ENCODE measurements around the gene GP9.
"Not testable (repeated sequence)": the region's sequence is repeated elsewhere in the genome, so short reads cannot be mapped to it uniquely, and the experiment has no call there.

GP9 gene

DNA sequence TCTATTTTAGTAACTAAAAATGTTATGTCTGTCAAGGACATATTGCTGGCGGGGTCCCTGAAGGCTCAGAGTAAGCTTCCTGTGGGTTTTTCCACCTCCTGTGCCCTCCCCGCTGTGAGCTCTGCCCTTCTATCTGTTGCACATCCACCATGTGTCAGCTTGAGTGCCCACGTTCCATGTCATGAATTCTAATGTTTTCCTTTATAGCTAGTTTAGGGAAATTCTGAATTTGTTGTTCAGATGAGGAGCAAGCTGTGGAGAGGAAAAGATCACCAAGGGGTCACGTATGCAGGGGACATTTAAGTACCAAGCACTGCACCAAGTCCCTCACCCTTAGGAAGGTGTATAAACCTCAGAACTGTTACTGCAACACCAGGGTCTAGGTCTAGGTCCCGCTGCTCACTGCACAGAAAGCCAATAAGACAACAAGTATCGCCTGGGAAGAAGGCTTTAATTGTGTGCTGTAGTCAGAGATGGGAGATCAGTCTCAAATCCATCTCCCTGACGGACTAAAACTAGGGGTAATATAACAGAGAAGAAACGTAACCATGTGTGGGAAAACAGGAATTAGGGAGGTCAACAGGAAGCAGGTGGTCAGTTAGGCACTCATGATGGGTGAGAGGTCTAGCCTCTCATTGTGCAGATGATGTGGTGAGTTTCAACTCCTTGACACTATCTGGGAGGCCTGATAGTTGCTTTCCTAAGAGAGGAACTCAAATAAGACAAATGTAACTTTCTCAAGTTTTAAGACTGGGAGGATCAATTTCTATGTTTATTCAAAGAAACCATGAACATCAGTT, 9.7 kb downstream of the GP9 start:
- Histone ChIP-seq H3K4me1 (ENCODE audit: control insufficient read depth, insufficient read depth, low read length) (peaks cover 20% of the 10 kb centered on the region), H3K4me3 (ENCODE audit: low read length) (no peak overlapping the region), H3K36me3 (ENCODE audit: control insufficient read depth, insufficient read depth, low read length) (no peaks in the 10 kb centered on the region), H3K27me3 (ENCODE audit: control insufficient read depth, insufficient read depth, low read length) (no peaks in the 10 kb centered on the region), H3K9me3 (ENCODE audit: control insufficient read depth, low read length) (no peaks in the 10 kb centered on the region), H3K9ac (ENCODE audit: low read length) (no peak overlapping the region)

DNA sequence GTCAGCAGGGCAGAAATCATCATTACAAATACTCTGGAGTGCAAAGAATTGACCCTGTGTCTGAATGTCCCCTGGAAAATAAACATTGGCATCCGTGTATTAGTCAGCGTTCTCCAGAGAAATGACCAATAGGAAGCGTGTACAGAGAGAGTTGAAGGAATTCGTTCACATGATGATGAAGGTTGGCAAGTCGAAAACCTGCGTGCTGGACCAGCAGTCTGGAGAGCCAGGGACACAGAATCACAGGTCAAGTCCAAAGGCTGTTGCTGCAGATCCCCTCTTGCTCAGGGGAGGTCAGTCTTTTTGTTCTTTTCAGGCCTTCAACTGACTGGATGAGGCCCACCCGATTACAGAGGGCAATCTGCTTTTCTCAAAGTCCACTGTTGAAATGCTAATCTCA, 16.6 kb downstream of the GP9 start:
- H3K27me3 ChIP-seq (ENCODE audit: control insufficient read depth, insufficient read depth, low read length), result no peaks in the 10 kb centered on the region
- H3K4me3 ChIP-seq (ENCODE audit: low read length), result no peak overlapping the region
- no peaks in the 10 kb centered on the region for H3K36me3 ChIP-seq (ENCODE audit: control insufficient read depth, insufficient read depth, low read length)
- no peak overlapping the region for H3K9ac ChIP-seq (ENCODE audit: low read length)
- peaks cover 10% of the 10 kb centered on the region for H3K4me1 ChIP-seq (ENCODE audit: control insufficient read depth, insufficient read depth, low read length)
- H3K9me3 ChIP-seq (ENCODE audit: control insufficient read depth, low read length), result no peaks in the 10 kb centered on the region

DNA sequence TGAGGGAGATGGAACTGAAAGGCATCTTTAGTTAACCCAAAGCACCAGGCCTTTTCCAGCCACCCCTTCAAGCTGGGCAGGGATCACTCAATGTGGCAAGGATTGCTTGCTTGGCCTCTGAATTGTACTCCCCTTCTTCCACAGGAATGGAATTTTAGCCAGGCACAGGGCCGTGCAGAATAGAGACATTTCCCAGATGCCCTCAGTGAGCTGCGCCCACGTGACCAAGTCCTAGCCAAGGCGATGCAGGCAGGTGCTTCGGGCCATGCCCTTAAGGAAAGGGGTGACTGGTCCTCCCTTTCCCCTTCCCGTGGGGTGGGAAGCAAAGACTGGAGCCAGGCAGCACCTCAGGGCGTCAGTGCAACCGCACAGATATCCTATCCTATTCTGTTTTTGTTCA, 17.9 kb downstream of the GP9 start:
- Histone ChIP-seq H3K4me3 (ENCODE audit: low read length) (no peak overlapping the region), H3K9me3 (ENCODE audit: control insufficient read depth, low read length) (no peaks in the 10 kb centered on the region), H3K27me3 (ENCODE audit: control insufficient read depth, insufficient read depth, low read length) (no peaks in the 10 kb centered on the region), H3K36me3 (ENCODE audit: control insufficient read depth, insufficient read depth, low read length) (no peaks in the 10 kb centered on the region), H3K4me1 (ENCODE audit: control insufficient read depth, insufficient read depth, low read length) (peaks cover 10% of the 10 kb centered on the region), H3K9ac (ENCODE audit: low read length) (no peak overlapping the region)

DNA sequence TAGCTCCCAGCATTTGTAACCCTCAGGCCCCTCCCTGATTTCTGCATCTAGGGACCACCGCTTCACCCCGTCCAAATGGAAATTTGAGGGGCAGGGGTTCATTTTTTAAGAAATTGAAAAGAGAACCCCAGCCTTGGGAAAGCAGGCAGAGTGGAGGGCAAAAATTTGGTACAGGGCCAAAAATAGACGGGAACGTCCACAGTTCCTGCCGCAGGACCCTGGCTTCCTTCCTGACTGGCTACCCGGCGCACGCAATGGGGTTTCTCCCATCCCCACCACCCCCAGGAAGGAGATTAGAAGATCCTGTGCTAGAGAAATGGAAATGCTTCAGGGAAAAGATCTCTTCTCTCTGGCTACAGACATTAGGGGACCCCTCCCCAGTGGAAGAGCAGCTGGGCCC, 20.9 kb downstream of the GP9 start:
- Histone ChIP-seq H3K9me3 (ENCODE audit: control insufficient read depth, low read length) (no peaks in the 10 kb centered on the region), H3K36me3 (ENCODE audit: control insufficient read depth, insufficient read depth, low read length) (no peaks in the 10 kb centered on the region), H3K4me1 (ENCODE audit: control insufficient read depth, insufficient read depth, low read length) (peaks cover 10% of the 10 kb centered on the region), H3K9ac (ENCODE audit: low read length) (no peak overlapping the region), H3K27me3 (ENCODE audit: control insufficient read depth, insufficient read depth, low read length) (no peaks in the 10 kb centered on the region), H3K4me3 (ENCODE audit: low read length) (no peak overlapping the region)

DNA sequence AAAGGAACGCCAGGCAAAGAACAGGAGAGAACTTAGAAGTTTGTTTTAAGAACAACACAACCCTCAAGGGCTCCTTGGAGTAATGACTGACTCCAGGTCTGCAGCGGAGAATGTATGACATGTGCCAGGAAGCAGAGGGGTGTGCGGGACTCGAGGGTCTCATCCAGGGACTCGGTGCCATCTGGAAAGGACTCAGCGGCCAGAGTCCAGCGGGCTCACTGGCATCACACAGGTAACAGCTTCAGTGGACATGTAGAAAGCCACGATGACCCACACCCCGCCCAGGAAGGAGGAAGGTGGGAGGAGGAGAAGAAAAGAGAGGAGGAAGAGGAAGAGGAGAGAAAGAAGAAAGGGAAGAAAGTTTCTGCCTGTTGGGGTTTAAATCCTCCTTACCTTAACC, 21.4 kb downstream of the GP9 start:
- no peak overlapping the region for H3K9ac ChIP-seq (ENCODE audit: low read length)
- H3K27me3 ChIP-seq (ENCODE audit: control insufficient read depth, insufficient read depth, low read length), result no peaks in the 10 kb centered on the region
- peaks cover 12% of the 10 kb centered on the region for H3K4me1 ChIP-seq (ENCODE audit: control insufficient read depth, insufficient read depth, low read length)
- no peak overlapping the region for H3K4me3 ChIP-seq (ENCODE audit: low read length)
- H3K36me3 ChIP-seq (ENCODE audit: control insufficient read depth, insufficient read depth, low read length), result no peaks in the 10 kb centered on the region
- no peaks in the 10 kb centered on the region for H3K9me3 ChIP-seq (ENCODE audit: control insufficient read depth, low read length)

DNA sequence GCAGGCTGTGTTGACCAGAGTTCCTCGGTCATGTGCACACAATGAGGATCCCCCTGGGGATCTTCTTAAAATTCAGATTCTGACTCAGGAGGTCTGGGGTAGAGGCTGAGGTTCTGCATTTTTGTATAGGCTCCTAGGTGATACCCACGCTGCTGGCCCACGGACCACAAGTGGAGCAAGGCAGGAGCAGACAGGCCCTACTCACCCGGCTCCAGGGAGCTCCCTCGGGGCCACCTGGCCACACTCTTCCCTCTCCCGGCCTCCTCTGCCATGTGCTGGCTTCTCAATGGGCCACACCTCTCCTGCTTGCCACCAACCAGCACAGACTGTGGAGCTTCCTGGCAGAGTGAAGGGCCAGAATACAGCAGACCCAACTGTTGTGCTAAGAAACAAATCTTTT, 23.9 kb downstream of the GP9 start:
- Histone ChIP-seq H3K4me1 (ENCODE audit: control insufficient read depth, insufficient read depth, low read length) (peaks cover 8% of the 10 kb centered on the region), H3K4me3 (ENCODE audit: low read length) (no peak overlapping the region), H3K9ac (ENCODE audit: low read length) (no peak overlapping the region), H3K27me3 (ENCODE audit: control insufficient read depth, insufficient read depth, low read length) (no peaks in the 10 kb centered on the region), H3K9me3 (ENCODE audit: control insufficient read depth, low read length) (no peaks in the 10 kb centered on the region), H3K36me3 (ENCODE audit: control insufficient read depth, insufficient read depth, low read length) (no peaks in the 10 kb centered on the region)

DNA sequence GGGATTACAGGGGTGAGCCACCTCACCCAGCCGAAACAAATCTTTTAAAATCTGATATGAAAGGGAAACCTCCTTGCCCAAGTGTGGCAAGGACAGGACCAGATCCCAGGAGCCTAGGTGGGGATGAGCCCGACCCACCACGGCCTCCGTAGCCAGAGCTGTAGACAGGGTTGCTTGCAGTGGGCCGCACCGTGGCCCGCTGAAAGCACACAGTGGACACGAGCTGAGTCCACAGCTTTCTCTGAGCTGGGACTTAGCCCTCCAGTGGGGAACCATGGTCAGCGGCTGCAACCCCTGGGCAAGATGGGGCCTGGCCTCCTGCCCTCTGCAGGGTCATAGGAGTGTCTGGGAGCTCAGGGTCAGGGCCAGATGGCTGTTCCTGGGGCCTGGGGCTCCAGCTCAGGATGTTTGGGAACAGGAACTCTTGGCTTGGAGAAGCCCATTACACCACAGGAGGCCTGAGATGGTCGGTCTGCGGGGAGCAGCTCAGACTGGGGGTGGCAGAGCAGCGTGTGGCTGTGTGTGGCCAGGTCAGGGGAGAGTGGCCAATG, 24.7 kb downstream of the GP9 start:
- Histone ChIP-seq H3K4me1 (ENCODE audit: control insufficient read depth, insufficient read depth, low read length) (peaks cover 8% of the 10 kb centered on the region), H3K36me3 (ENCODE audit: control insufficient read depth, insufficient read depth, low read length) (no peaks in the 10 kb centered on the region), H3K4me3 (ENCODE audit: low read length) (no peak overlapping the region), H3K27me3 (ENCODE audit: control insufficient read depth, insufficient read depth, low read length) (no peaks in the 10 kb centered on the region), H3K9me3 (ENCODE audit: control insufficient read depth, low read length) (no peaks in the 10 kb centered on the region), H3K9ac (ENCODE audit: low read length) (no peak overlapping the region)

DNA sequence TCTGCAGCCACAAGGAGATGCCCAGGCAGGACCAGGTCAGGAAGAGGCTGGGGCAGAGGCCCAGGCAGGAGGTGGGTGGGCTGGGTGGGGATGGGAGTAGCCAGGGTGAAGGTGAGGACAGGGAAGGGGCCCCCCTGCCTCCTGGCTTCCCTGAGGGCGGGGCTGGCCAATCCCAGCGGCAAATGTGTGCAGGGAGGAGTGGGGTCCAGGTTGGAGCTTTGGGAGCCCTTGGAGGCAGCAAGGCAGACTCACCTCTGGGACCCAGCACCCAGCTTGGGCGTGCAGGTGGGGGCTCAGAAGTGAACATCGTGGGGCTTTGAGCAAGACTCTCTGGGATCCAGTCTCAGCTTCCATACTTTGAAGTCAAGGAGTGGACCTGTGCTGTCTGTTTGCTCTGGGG, 25.2 kb downstream of the GP9 start:
- peaks cover 8% of the 10 kb centered on the region for H3K4me1 ChIP-seq (ENCODE audit: control insufficient read depth, insufficient read depth, low read length)
- no peaks in the 10 kb centered on the region for H3K27me3 ChIP-seq (ENCODE audit: control insufficient read depth, insufficient read depth, low read length)
- H3K36me3 ChIP-seq (ENCODE audit: control insufficient read depth, insufficient read depth, low read length), result no peaks in the 10 kb centered on the region
- no peak overlapping the region for H3K9ac ChIP-seq (ENCODE audit: low read length)
- no peak overlapping the region for H3K4me3 ChIP-seq (ENCODE audit: low read length)
- H3K9me3 ChIP-seq (ENCODE audit: control insufficient read depth, low read length), result no peaks in the 10 kb centered on the region

DNA sequence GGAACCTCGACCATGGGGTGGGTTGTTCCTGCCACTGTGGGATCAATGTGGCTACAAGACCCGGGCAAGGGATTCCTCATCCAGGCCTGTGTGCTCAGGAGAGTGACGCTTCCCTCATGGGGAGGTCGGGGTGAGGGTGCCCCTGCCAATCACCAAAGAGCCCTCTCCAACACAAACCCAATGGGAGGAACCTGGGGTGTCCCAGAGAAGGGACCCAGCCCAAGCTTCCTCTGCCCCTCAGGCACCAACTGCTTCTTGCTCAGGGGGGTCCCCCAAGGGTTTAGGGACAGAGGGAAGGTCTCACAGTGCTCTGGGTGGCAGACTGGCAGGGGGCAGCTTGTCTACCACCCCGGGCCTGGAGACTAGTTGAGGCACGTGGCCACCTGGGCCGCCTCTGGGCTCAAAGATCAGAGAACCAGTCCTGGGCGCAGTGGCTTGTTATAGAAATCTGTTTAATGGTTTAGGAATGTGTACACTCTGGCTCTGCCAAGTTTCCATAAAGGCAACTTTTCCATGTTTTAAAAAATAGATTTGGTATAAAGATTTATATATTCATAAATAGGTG, 26.6 kb downstream of the GP9 start:
- no peaks in the 10 kb centered on the region for H3K27me3 ChIP-seq (ENCODE audit: control insufficient read depth, insufficient read depth, low read length)
- H3K4me3 ChIP-seq (ENCODE audit: low read length), result no peak overlapping the region
- peaks cover 8% of the 10 kb centered on the region for H3K4me1 ChIP-seq (ENCODE audit: control insufficient read depth, insufficient read depth, low read length)
- peak overlapping the region; percentile 24 for H3K9ac ChIP-seq (ENCODE audit: low read length)
- H3K36me3 ChIP-seq (ENCODE audit: control insufficient read depth, insufficient read depth, low read length), result no peaks in the 10 kb centered on the region
- H3K9me3 ChIP-seq (ENCODE audit: control insufficient read depth, low read length), result no peaks in the 10 kb centered on the region

DNA sequence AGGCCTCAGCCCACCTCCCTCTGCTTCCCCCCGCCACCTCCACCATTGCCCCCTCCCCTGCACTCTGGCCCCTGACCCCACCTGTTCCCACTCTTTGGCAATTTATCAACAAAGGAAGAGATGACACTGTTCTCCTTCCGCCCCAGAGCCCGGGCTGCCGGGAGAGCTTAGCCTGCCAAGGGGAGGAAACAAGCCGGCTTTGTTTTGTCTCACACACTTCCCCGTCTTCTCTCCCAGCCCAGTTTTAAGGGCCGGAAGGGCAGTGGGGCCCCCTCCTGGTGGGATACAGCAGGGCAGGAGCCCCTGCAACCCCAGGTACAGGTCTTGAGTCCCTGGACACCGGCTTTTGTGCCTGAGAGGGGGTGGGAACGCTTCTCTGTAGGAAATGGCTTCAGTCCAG, 27.3 kb downstream of the GP9 start:
- H3K4me3 ChIP-seq (ENCODE audit: low read length); H3K4me1 ChIP-seq (ENCODE audit: control insufficient read depth, insufficient read depth, low read length); H3K27me3 ChIP-seq (ENCODE audit: control insufficient read depth, insufficient read depth, low read length); H3K9ac ChIP-seq (ENCODE audit: low read length); H3K36me3 ChIP-seq (ENCODE audit: control insufficient read depth, insufficient read depth, low read length); H3K9me3 ChIP-seq (ENCODE audit: control insufficient read depth, low read length): not testable (repeated sequence)

DNA sequence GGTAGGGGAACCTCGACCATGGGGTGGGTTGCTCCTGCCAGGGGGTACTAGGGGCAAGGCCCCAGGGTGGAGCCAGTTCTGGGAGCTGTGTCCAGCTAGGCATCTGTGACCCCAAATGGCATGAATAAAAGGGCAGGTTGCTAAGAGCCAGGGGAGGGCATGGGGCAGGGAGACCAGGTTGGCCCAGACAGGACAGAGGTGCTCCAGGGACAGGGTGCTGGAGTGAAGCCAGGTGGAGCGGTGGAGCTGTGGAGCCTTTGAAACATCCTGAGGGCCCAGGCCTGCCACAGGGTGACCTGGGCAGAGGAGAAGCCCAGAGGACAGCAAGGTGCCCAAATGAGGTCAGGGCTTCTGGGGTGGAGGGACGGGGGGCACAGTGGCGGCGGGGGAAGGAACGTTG, 27.7 kb downstream of the GP9 start:
- not testable (repeated sequence) for H3K4me1 ChIP-seq (ENCODE audit: control insufficient read depth, insufficient read depth, low read length); H3K9me3 ChIP-seq (ENCODE audit: control insufficient read depth, low read length); H3K9ac ChIP-seq (ENCODE audit: low read length); H3K27me3 ChIP-seq (ENCODE audit: control insufficient read depth, insufficient read depth, low read length); H3K4me3 ChIP-seq (ENCODE audit: low read length); H3K36me3 ChIP-seq (ENCODE audit: control insufficient read depth, insufficient read depth, low read length)

DNA sequence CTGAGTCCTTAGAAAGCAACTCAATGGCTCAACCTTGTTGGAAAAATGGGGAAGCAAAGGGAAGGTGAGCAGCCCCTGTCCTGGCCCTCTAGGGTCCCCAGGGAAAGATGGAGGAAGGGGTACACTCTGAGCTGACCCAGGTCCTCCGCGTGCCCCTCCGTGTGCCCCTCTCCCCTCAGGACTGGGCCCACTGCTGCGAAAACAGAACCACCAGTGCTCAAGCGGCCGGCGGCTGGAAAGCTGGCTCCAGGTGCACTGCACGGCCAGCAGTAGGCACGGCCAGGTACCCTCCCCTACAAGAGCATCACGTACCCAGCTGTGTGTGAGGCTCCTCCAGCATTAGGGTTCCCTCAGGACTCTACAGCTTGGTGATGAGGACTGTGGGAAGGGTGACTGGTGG, 34.7 kb downstream of the GP9 start:
- Histone ChIP-seq H3K9me3 (ENCODE audit: control insufficient read depth, low read length) (no peaks in the 10 kb centered on the region), H3K4me1 (ENCODE audit: control insufficient read depth, insufficient read depth, low read length) (no peaks in the 10 kb centered on the region), H3K27me3 (ENCODE audit: control insufficient read depth, insufficient read depth, low read length) (no peaks in the 10 kb centered on the region), H3K9ac (ENCODE audit: low read length) (no peak overlapping the region), H3K4me3 (ENCODE audit: low read length) (no peak overlapping the region), H3K36me3 (ENCODE audit: control insufficient read depth, insufficient read depth, low read length) (no peaks in the 10 kb centered on the region)
